Vagina (tissue), 2 donors: ENCODE measurements around the gene KMT2B. TPM values are rescaled to one million over a fixed set of nuclear protein-coding genes. Genes with fewer than 3 reads are reported as not detected.

Source experiments
- DNase-seq, 2 donors: peaks; one replicate each; pipeline ENCODE4 v3.0.0-alpha.2; 2017; ENCODE audit errors: extremely low spot score in 2 of 2
- H3K27ac ChIP-seq: fragments of 200-600 bp; sonication (generic); one replicate; pipeline ENCODE4 v1.5.1; 2019
- H3K27me3 ChIP-seq: fragments of 200-600 bp; sonication (generic); one replicate; pipeline ENCODE4 v1.5.1; 2019
- H3K36me3 ChIP-seq, 2 donors: fragments of 200-600 bp; sonication (generic); one replicate each; pipeline ENCODE4 v1.5.1; 2017 to 2019
- H3K4me1 ChIP-seq: fragments of 200-600 bp; sonication (generic); one replicate; pipeline ENCODE4 v1.5.1; 2019
- H3K4me3 ChIP-seq, 2 donors: fragments of 200-600 bp; sonication (generic); 1 replicate in 1 of 2; 2 replicates in 1 of 2; pipeline ENCODE4 v1.5.1; 2016 to 2019
- H3K9me3 ChIP-seq: fragments of 200-600 bp; sonication (generic); one replicate; pipeline ENCODE4 v1.5.1; 2019
- CTCF ChIP-seq, 3 experiments: fragments of 450-650 bp in 2 of 3; fragments of 200-600 bp in 1 of 3; sonication (generic) in 1 of 3; IDR thresholded peaks; one replicate each; pipeline ENCODE4 v1.5.1; 2017 to 2019; ENCODE audit warnings: antibody characterized with exemption in 3 of 3, mild to moderate bottlenecking in 2 of 3, moderate library complexity in 2 of 3
- POLR2A ChIP-seq, 2 donors: fragments of 450-650 bp; IDR thresholded peaks; one replicate each; pipeline ENCODE4 v1.6.1; 2017; ENCODE audit warnings: antibody characterized with exemption in 2 of 2, mild to moderate bottlenecking in 2 of 2, moderate library complexity in 2 of 2
- POLR2AphosphoS5 ChIP-seq, 2 donors: sonication (generic); formaldehyde crosslinking; IDR thresholded peaks; one replicate each; pipeline ENCODE4 v1.9.0; 2017; ENCODE audit warnings: antibody characterized with exemption in 2 of 2, mild to moderate bottlenecking in 2 of 2, low read depth in 1 of 2; ENCODE audit not compliant: insufficient read depth in 1 of 2
- intact Hi-C: fragments of 100-400 bp; cut with DNase I; formaldehyde crosslinking; loops from one replicate; pipeline ENCODE4 v1.15.1; 2023
- total RNA-seq: library from RNA; depleted of rRNA; stranded (reverse); fragments of >200 nt; gene quantifications from one replicate; pipeline ENCODE4 v1.2.3, GENCODE V29; 2016

KMT2B gene
- total RNA-seq, 1 donor from 2014 or later, result 16.0 TPM

DNA sequence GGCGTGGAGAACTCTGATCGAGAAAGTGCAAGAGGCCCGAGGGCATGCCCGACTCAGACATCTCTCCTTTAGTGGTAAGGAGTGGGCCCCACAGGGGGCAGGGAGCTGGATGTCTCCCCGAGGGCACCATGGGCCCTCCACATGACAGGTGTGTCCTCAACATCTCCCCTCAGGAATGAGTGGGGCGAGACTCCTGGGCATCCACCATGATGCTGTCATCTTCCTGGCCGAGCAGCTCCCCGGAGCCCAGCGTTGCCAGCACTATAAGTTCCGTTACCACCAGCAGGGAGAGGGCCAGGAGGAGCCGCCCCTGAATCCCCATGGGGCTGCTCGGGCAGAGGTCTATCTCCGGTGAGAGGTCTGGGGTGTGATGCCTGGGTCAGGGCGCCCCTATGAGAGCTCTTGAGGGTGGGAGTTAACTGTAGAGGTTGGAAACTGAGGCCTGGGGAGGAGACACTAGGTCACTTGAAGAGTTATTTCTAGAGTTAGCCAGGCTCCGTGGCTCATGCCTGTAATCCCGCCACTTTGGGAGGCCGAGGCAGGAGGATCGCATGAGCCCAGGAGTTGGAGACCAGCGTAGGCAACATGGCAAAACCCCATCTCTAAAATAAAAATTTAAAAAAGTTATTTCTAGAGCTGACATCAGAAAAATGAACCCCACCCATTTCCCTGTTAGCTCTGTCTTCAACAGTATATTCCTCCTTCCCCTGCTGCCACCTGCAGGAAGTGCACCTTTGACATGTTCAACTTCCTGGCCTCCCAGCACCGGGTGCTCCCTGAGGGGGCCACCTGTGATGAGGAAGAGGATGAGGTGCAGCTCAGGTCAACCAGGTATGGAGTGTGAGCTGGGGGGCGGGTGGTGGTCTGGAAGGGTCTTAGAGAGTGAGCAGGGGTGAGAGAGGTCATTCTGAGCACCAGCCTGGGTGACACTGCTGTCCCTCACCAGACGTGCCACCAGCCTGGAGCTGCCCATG is 19.4 kb downstream of the KMT2B start:
- DNase-seq, result no peak
- Histone ChIP-seq H3K4me1 (peaks cover 17% of the 10 kb centered on the region), H3K4me3 (no peak overlapping the region), H3K9me3 (no peaks in the 10 kb centered on the region), H3K27ac (no peak overlapping the region), H3K27me3 (no peaks in the 10 kb centered on the region), H3K36me3 (peaks cover 0 to 41% of the 10 kb centered on the region in 2 donors)
- no peak for TF ChIP-seq POLR2AphosphoS5 (IDR thresholded peaks at IDR 0.05; ENCODE audit: insufficient read depth in 1 of 2, low read depth in 1 of 2)
- TF ChIP-seq POLR2A (IDR thresholded peaks at IDR 0.05), result no peak
- no peak for TF ChIP-seq CTCF (IDR thresholded peaks at IDR 0.05)
- intact Hi-C loops, result no loop called here

GRCh38 chr19:35738021-35738886 is 20.5 kb downstream of the KMT2B start:
- Histone ChIP-seq H3K27ac (no peak overlapping the region), H3K4me1 (peaks cover 17% of the 10 kb centered on the region), H3K36me3 (peaks cover 0 to 30% of the 10 kb centered on the region in 2 donors)

DNA sequence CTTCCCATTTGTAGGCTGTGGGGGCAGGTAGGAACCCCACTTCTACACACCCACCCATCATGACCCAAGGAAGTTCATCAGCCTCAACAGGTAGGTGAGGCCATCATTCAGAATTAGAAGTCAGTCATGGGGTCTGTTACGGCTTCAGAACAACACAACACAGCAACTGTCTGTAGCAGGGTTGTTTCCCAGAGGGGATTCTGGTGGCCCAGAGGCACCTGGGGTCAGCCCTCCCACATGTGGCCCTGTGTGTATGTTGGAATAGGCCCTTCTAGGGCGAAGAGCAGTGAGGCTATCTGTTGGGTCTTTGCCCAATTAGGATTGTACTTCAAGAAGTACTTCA is 21.1 kb downstream of the KMT2B start:
- no peak overlapping the region for H3K4me3 ChIP-seq
- DNase-seq, result no peak
- H3K27ac ChIP-seq, result no peak overlapping the region
- no peaks in the 10 kb centered on the region for H3K9me3 ChIP-seq
- peaks cover 0 to 29% of the 10 kb centered on the region in 2 donors for H3K36me3 ChIP-seq
- peaks cover 17% of the 10 kb centered on the region for H3K4me1 ChIP-seq
- no peak for TF ChIP-seq POLR2A (IDR thresholded peaks at IDR 0.05)
- TF ChIP-seq CTCF (IDR thresholded peaks at IDR 0.05), result no peak
- TF ChIP-seq POLR2AphosphoS5 (IDR thresholded peaks at IDR 0.05; ENCODE audit: insufficient read depth in 1 of 2, low read depth in 1 of 2), result no peak
- H3K27me3 ChIP-seq, result no peaks in the 10 kb centered on the region
- intact Hi-C loops, result loop anchor here (2.0 kb wide), 1 partner anchor 44 kb away; no protein-coding TSS in a partner anchor

More at GRCh38 chr19:35738021-35738886, 20.5 kb downstream of the KMT2B start:
- DNase-seq, result no peak
- TF ChIP-seq POLR2AphosphoS5 (IDR thresholded peaks at IDR 0.05; ENCODE audit: insufficient read depth in 1 of 2, low read depth in 1 of 2) (no peak), POLR2A (IDR thresholded peaks at IDR 0.05) (no peak), CTCF (IDR thresholded peaks at IDR 0.05) (no peak)
- intact Hi-C loops, result loop anchor here (2.0 kb wide), 1 partner anchor 43 kb away; no protein-coding TSS in a partner anchor
- no peaks in the 10 kb centered on the region for H3K27me3 ChIP-seq
- H3K4me3 ChIP-seq, result no peak overlapping the region
- H3K9me3 ChIP-seq, result no peaks in the 10 kb centered on the region

DNA sequence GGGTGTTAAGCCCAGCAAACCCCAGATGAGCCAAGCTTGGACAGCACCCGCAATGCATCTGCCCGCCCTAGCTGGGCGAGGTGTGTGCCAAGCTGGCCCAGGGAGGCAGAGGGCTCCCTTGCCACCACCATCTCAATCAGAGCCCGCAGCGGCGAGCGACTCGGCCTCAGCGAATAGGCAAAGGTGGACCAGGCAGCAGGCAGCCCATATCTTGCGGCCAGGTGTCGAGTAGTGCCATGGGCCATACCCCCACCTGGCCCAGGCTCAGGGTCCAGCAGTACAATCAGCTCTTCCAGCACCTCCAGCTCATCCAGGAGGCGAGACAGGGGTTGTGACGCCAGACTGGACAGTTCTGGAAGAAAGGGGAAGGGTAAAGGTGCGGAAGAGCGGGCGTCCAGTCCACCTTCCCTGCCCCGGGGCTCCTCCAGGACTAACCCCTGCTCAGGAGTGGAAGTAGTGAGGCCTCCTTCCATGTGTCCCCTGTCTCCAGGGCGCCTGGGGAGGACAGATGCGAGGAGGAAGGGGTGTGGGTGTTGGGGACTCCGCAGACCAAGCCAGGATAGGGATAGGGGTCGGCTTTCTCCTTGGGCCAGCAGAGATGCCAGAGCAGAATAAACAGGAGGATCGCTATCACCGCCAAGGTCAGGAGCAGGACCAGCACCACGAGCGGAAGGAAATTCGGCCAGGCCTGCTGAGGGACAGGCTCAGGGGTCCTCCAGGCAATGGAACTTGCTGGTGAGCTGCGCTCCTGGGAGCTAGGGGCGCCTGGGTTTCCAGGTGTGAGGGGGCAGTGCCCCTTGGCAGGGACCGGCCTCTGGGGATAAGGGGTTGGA is 21.7 kb downstream of the KMT2B start:
- no peak for DNase-seq
- Histone ChIP-seq H3K36me3 (peaks cover 0 to 29% of the 10 kb centered on the region in 2 donors), H3K27ac (peak overlapping the region; percentile 66), H3K4me3 (peak overlapping the region; percentile 64 to 66), H3K27me3 (no peaks in the 10 kb centered on the region), H3K9me3 (no peaks in the 10 kb centered on the region), H3K4me1 (peaks cover 23% of the 10 kb centered on the region)
- intact Hi-C loops, result loop anchor here (2.0 kb wide), 1 partner anchor 45 kb away; no protein-coding TSS in a partner anchor
- TF ChIP-seq CTCF (IDR thresholded peaks at IDR 0.05) (no peak), POLR2A (IDR thresholded peaks at IDR 0.05) (no peak), POLR2AphosphoS5 (IDR thresholded peaks at IDR 0.05; ENCODE audit: insufficient read depth in 1 of 2, low read depth in 1 of 2) (no peak)
